Type B pancreatic cell (in vitro differentiated cells): ENCODE measurements around the gene SEPTIN6. TPM values are rescaled to one million over a fixed set of nuclear protein-coding genes. Genes with fewer than 3 reads are reported as not detected.
A peak's percentile ranks its signal among the peaks of the same experiment; 100 is the strongest.

Experiments
- DNase-seq: peaks from one replicate; pipeline ENCODE4 v3.0.0; 2021; ENCODE audit warnings: mixed read lengths; ENCODE audit not compliant: unreplicated experiment; ENCODE audit errors: extremely low spot score
- H3K27ac Mint-ChIP-seq: 2 replicates; pipeline ENCODE4 v1.8.0; 2021; ENCODE audit warnings: mild to moderate bottlenecking, mixed read lengths
- H3K27me3 Mint-ChIP-seq: 2 replicates; pipeline ENCODE4 v1.8.0; 2021; ENCODE audit warnings: mixed read lengths
- H3K36me3 Mint-ChIP-seq: 2 replicates; pipeline ENCODE4 v1.8.0; 2021; ENCODE audit warnings: mixed read lengths
- H3K4me1 Mint-ChIP-seq: one replicate; pipeline ENCODE4 v1.8.0; 2021; ENCODE audit warnings: mixed read lengths; ENCODE audit not compliant: unreplicated experiment
- H3K4me3 Mint-ChIP-seq: 2 replicates; pipeline ENCODE4 v1.8.0; 2021; ENCODE audit warnings: mild to moderate bottlenecking, mixed read lengths
- H3K9me3 Mint-ChIP-seq: 2 replicates; pipeline ENCODE4 v1.8.0; 2021; ENCODE audit warnings: mixed read lengths
- CTCF ChIP-seq: fragments of 200-600 bp; sonication (generic); conservative IDR thresholded peaks from 2 replicates; pipeline ENCODE4 v1.5.0; 2021; ENCODE audit warnings: antibody characterized with exemption, mild to moderate bottlenecking
- long read RNA-seq: library from polyadenylated mRNA; unstranded; transcript quantifications from one replicate; pipeline ENCODE4 v2.0.0, GENCODE V29; 2020
- total RNA-seq: library from RNA; stranded (reverse); gene quantifications from 2 replicates; pipeline ENCODE4 v1.2.1, GENCODE V29; 2021; ENCODE audit warnings: low replicate concordance

SEPTIN6 gene
- total RNA-seq: 15.8 and 70.2 TPM in 2 replicates
- long read RNA-seq, transcript SEPT6-202 (10 exons, 1,576 nt): minor isoform, 6 of 30 reads
- long read RNA-seq, transcript SEPT6-201 (10 exons, 2,693 nt): major isoform, 10 of 30 reads
- long read RNA-seq, partial matches to known transcripts: 13 of 30 reads
- long read RNA-seq, other reads (novel, unspliced or antisense): 1 of 30 reads

- no peaks in the 10 kb centered on the region for H3K9me3 Mint-ChIP-seq
- H3K27me3 Mint-ChIP-seq: peaks cover 3% of the 10 kb centered on the region
- peak within 1 kb of the TSS; percentile 27 for H3K27ac Mint-ChIP-seq
- peaks cover 4% of the 10 kb centered on the region for H3K4me1 Mint-ChIP-seq
- no peaks in the 10 kb centered on the region for H3K36me3 Mint-ChIP-seq
- TF ChIP-seq CTCF: peak; percentile 46
- peak within 1 kb of the TSS; percentile 89 for H3K4me3 Mint-ChIP-seq
- peak; percentile 82 for DNase-seq
Observed at GRCh38 chrX:119693040-119693995, at the start of gene SEPTIN6. SEPTIN6 (minus strand) TSS chrX:119693168; CDS start chrX:119693105, 63 bp downstream.

GRCh38 chrX:119738742-119739141 lies 45.8 kb upstream of the SEPTIN6 start:
- Mint-ChIP-seq H3K9me3 (no peaks in the 10 kb centered on the region), H3K27me3 (no peaks in the 10 kb centered on the region)

GRCh38 chrX:119736206-119736764 lies 43.3 kb upstream of the SEPTIN6 start:
- no peak for TF ChIP-seq CTCF
- DNase-seq: no peak
- Mint-ChIP-seq H3K36me3 (no peaks in the 10 kb centered on the region), H3K27ac (no peak overlapping the region), H3K4me3 (no peak overlapping the region), H3K9me3 (no peaks in the 10 kb centered on the region), H3K27me3 (no peaks in the 10 kb centered on the region), H3K4me1 (no peaks in the 10 kb centered on the region)

More at GRCh38 chrX:119738742-119739141, 45.8 kb upstream of the SEPTIN6 start:
- TF ChIP-seq CTCF: no peak
- Mint-ChIP-seq H3K36me3 (no peaks in the 10 kb centered on the region), H3K27ac (no peak overlapping the region), H3K4me3 (no peak overlapping the region), H3K4me1 (no peaks in the 10 kb centered on the region)
- no peak for DNase-seq

- Mint-ChIP-seq H3K27me3 (no peaks in the 10 kb centered on the region), H3K4me3 (no peak overlapping the region), H3K4me1 (no peaks in the 10 kb centered on the region), H3K27ac (no peak overlapping the region), H3K36me3 (no peaks in the 10 kb centered on the region), H3K9me3 (no peaks in the 10 kb centered on the region)
- TF ChIP-seq CTCF: no peak
- no peak for DNase-seq
Observed at GRCh38 chrX:119735467-119735866, 42.5 kb upstream of the SEPTIN6 start.

- Mint-ChIP-seq H3K4me1 (no peaks in the 10 kb centered on the region), H3K27ac (no peak overlapping the region), H3K4me3 (no peak overlapping the region), H3K9me3 (no peaks in the 10 kb centered on the region), H3K36me3 (no peaks in the 10 kb centered on the region), H3K27me3 (no peaks in the 10 kb centered on the region)
- TF ChIP-seq CTCF: no peak
- DNase-seq: no peak
Observed at GRCh38 chrX:119734897-119735339, 42.0 kb upstream of the SEPTIN6 start.
